BLaER1 (cell line): ENCODE data around the gene CRKL.

Experiments
- H3K27ac ChIP-seq: shearing (Covaris generic); formaldehyde crosslinking; 2 replicates; pipeline ENCODE4 v1.8.1; 2022
- H3K27me3 ChIP-seq: shearing (Covaris generic); formaldehyde crosslinking; 2 replicates; pipeline ENCODE4 v1.8.1; 2022
- H3K36me3 ChIP-seq: shearing (Covaris generic); formaldehyde crosslinking; 2 replicates; pipeline ENCODE4 v1.8.1; 2022
- H3K4me1 ChIP-seq: shearing (Covaris generic); formaldehyde crosslinking; 2 replicates; pipeline ENCODE4 v1.8.1; 2022
- H3K4me2 ChIP-seq: shearing (Covaris generic); formaldehyde crosslinking; 2 replicates; pipeline ENCODE4 v1.8.1; 2022
- H3K4me3 ChIP-seq: shearing (Covaris generic); formaldehyde crosslinking; 2 replicates; pipeline ENCODE4 v1.8.1; 2022
- H3K9ac ChIP-seq: shearing (Covaris generic); formaldehyde crosslinking; 2 replicates; pipeline ENCODE4 v1.8.1; 2022
- H3K9me3 ChIP-seq: shearing (Covaris generic); formaldehyde crosslinking; 2 replicates; pipeline ENCODE4 v1.8.1; 2022
- H4K20me1 ChIP-seq: shearing (Covaris generic); formaldehyde crosslinking; 2 replicates; pipeline ENCODE4 v1.8.1; 2022
- Cebpa-rat ChIP-seq: shearing (Covaris generic); IDR thresholded peaks from 2 replicates; pipeline ENCODE4 v1.8.1; 2022

CRKL gene

DNA sequence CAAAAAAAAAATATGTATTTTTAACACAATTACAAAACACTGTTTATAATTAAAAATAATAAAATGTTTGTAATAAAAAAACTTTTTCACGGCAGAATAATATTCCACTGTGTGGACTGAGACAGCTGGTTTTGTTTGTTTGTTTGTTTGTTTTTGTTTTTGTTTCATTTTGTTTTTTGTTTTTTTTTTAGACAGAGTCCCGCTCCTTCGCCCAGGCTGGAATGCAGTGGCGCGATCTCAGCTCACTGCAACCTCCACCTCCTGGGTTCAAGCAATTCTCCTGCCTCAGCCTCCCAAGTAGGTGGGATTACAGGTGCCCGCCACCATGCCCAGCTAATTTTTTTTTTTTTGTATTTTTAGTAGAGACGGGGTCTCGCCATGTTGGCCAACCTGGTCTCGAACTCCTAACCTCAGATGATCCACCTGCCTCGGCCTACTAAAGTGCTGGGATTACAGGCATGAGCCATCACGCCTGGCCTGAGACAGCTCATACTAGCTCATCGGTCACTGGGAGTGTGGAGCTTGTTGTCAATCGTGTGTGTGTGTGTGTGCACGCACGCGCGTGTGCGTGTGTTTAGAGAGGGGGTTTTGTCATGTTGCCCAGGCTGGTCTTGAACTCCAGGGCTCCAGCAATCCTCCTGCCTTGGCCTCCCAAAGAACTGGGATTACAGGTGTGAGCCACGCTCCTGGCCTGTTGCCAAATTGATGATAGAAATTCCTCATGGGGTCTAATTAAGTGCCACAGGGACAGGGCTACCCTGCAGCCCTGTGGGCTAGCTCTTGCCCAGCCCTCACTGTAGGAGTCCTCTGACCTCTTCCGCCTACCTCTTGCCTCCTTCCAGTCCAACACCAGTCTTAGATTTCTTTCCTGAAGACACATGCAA is 42.6 kb downstream of the CRKL start:
- peaks cover 3% of the 10 kb centered on the region; the same call in 1 of the 2 replicates for H3K9me3 ChIP-seq

DNA sequence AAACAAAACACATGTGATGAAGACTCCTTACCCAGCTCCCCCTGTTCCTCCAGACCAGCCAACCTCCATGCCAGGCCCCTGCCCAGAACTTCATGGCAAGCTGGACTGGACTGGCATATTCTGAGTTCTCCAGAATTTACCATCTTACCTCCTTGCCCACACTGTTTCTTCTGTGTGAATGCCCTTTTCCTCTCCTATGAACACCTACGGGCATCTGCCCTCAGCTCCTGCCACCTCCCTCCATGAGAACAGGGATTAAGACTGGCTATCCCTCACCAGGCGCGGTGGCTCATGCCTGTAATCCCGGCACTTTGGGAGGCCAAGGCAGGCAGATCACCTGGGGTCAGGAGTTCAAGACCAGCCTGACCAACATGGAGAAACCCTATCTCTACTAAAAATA is 43.4 kb downstream of the CRKL start:
- Histone ChIP-seq H3K9ac (no peak overlapping the region), H4K20me1 (peaks cover 44% of the 10 kb centered on the region), H3K27ac (no peak overlapping the region), H3K4me3 (no peak overlapping the region), H3K4me2 (no peak overlapping the region), H3K27me3 (peaks cover 70% of the 10 kb centered on the region), H3K9me3 (peaks cover 3% of the 10 kb centered on the region; the same call in 1 of the 2 replicates), H3K4me1 (peaks cover 28% of the 10 kb centered on the region), H3K36me3 (0 out of 2 replicates have a peak, but pooled peaks cover 4% of the 10 kb centered on the region)
- TF ChIP-seq Cebpa-rat, result no peak

More for the DNA sequence above, 42.6 kb downstream of the CRKL start:
- Histone ChIP-seq H3K4me3 (no peak overlapping the region), H3K27ac (no peak overlapping the region), H3K36me3 (0 out of 2 replicates have a peak, but pooled peaks cover 4% of the 10 kb centered on the region), H3K4me1 (peaks cover 22% of the 10 kb centered on the region), H3K4me2 (no peak overlapping the region), H3K27me3 (peaks cover 62% of the 10 kb centered on the region), H3K9ac (no peak overlapping the region), H4K20me1 (peaks cover 43% of the 10 kb centered on the region)
- no peak for TF ChIP-seq Cebpa-rat

GRCh38 chr22:20962491-20962945 is 45.3 kb downstream of the CRKL start:
- H3K9me3 ChIP-seq, result no peaks in the 10 kb centered on the region
- no peak overlapping the region for H3K27ac ChIP-seq
- TF ChIP-seq Cebpa-rat, result no peak
- H3K36me3 ChIP-seq, result no peaks in the 10 kb centered on the region
- no peak overlapping the region for H3K9ac ChIP-seq
- no peak overlapping the region for H3K4me2 ChIP-seq
- peaks cover 33% of the 10 kb centered on the region for H4K20me1 ChIP-seq
- peaks cover 61% of the 10 kb centered on the region for H3K27me3 ChIP-seq
- H3K4me3 ChIP-seq, result no peak overlapping the region
- H3K4me1 ChIP-seq, result peaks cover 29% of the 10 kb centered on the region

DNA sequence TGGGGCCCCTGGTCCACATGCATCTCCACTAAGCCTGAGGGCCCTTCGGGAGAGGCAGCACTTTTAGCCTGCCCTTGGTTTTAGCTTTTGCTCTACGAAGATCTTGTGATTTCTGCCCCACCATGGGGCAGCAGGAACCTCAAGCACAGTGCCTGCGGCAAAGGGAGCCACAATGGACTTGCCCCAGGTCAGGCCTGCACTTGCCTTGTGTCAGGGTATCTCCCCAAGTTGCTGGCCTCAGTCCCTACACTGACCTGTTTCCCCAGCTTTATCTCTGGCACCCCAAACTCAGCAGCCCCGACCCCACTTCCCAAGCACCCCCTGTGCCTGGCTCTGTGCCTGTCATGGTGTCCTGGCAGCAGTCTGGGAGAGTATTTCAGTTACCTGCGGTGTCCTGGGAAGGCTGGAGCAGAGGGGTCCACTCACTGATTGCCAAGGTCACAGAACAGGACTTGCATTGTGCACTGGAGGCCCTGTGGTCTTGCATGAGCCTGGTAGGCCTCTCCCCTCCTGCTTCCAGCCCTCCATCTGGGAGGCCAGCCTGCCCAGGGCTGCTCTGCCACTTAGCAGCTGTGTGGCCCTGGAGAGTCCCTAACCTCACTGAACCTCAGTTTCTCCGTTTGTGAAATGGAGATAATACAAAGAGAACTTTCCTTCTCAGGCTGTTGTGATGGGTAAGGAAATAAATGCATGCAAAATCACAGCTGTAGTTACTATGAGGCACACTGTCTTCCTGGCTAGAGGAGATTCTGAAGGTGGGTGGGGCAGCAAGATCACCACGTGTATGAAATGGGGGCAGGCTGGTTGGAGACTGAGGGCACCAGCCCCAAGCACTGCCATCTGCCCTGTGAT is 46.2 kb downstream of the CRKL start:
- no peak for TF ChIP-seq Cebpa-rat
- Histone ChIP-seq H3K4me2 (no peak overlapping the region), H3K4me1 (peaks cover 30% of the 10 kb centered on the region), H3K9me3 (no peaks in the 10 kb centered on the region), H3K36me3 (no peaks in the 10 kb centered on the region), H3K27me3 (peaks cover 52% of the 10 kb centered on the region), H4K20me1 (peaks cover 33% of the 10 kb centered on the region), H3K4me3 (no peak overlapping the region), H3K27ac (no peak overlapping the region), H3K9ac (no peak overlapping the region)

GRCh38 chr22:20964090-20964798 is 47.0 kb downstream of the CRKL start:
- Histone ChIP-seq H3K4me2 (peak overlapping the region; percentile 86), H3K27ac (no peak overlapping the region), H3K9me3 (no peaks in the 10 kb centered on the region), H4K20me1 (peaks cover 33% of the 10 kb centered on the region), H3K27me3 (peaks cover 44% of the 10 kb centered on the region), H3K4me3 (peak overlapping the region; percentile 60), H3K36me3 (no peaks in the 10 kb centered on the region), H3K9ac (no peak overlapping the region), H3K4me1 (peaks cover 36% of the 10 kb centered on the region)
- TF ChIP-seq Cebpa-rat, result no peak

DNA sequence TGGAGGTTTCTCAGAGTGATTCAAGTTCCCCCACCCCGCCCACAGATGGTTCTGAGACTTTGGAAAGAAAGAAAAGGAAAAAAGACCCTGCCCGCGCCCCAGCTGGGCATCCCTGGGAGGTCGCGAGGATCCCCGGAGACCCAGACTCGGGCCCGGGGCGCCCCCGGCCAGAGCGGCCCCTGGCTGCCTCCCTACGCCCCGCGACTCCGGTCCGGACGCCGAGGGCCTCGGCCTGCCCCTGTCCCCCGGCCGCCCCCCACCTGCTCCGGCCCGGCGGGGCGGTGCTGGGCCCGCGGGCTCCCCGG is 47.5 kb downstream of the CRKL start:
- Histone ChIP-seq H3K9ac (no peak overlapping the region), H4K20me1 (peaks cover 33% of the 10 kb centered on the region), H3K4me1 (peaks cover 36% of the 10 kb centered on the region), H3K27me3 (peaks cover 44% of the 10 kb centered on the region), H3K27ac (no peak overlapping the region), H3K9me3 (no peaks in the 10 kb centered on the region), H3K4me2 (peak overlapping the region; percentile 86), H3K36me3 (no peaks in the 10 kb centered on the region), H3K4me3 (peak overlapping the region; percentile 60)
- no peak for TF ChIP-seq Cebpa-rat

GRCh38 chr22:20965104-20965887 is 48.1 kb downstream of the CRKL start:
- Histone ChIP-seq H3K9ac (no peak overlapping the region), H3K4me2 (peak overlapping the region; percentile 86), H4K20me1 (peaks cover 33% of the 10 kb centered on the region), H3K36me3 (no peaks in the 10 kb centered on the region), H3K9me3 (no peaks in the 10 kb centered on the region), H3K4me1 (peaks cover 36% of the 10 kb centered on the region), H3K27ac (no peak overlapping the region), H3K27me3 (peaks cover 44% of the 10 kb centered on the region), H3K4me3 (peak overlapping the region; percentile 60)
- TF ChIP-seq Cebpa-rat, result no peak

- H3K4me1 ChIP-seq, result peaks cover 36% of the 10 kb centered on the region
- no peak overlapping the region for H3K27ac ChIP-seq
- H3K4me2 ChIP-seq, result peak overlapping the region; percentile 86; the same call in 1 of the 2 replicates
- H3K36me3 ChIP-seq, result no peaks in the 10 kb centered on the region
- TF ChIP-seq Cebpa-rat, result no peak
- H3K4me3 ChIP-seq, result peak overlapping the region; percentile 60; the same call in 1 of the 2 replicates
- peaks cover 33% of the 10 kb centered on the region for H4K20me1 ChIP-seq
- H3K9ac ChIP-seq, result no peak overlapping the region
- H3K27me3 ChIP-seq, result peaks cover 44% of the 10 kb centered on the region
- no peaks in the 10 kb centered on the region for H3K9me3 ChIP-seq
These were observed 49.0 kb downstream of the CRKL start for GRCh38 chr22:20965888-20966855.
